ENCODE results near the gene RASGRP1. TPM values are rescaled to one million over a fixed set of nuclear protein-coding genes. Genes with fewer than 3 reads are reported as not detected.

Gene RASGRP1
- total and polyA plus RNA-seq, 10 of the 15 experiments (the other 5 are each of a cell fraction or from before 2014, with no cell fraction given): 5.6 to 234 (median 20.9) TPM

GRCh38 chr15:38522922-38523321 lies 41.7 kb downstream of the RASGRP1 start:
- peak; percentile 31 for FAIRE-seq

GRCh38 chr15:38521316-38521715 lies 43.3 kb downstream of the RASGRP1 start:
- H3K79me2 ChIP-seq (ENCODE audit: control insufficient read depth, insufficient read depth, low read length): no peaks in the 10 kb centered on the region
- ChIA-PET POLR2A (interaction anchor here (0.7 to 1.9 kb wide), 4 partner anchors 11 to 166 kb away, joined by 3 to 8 read pairs (median 4); no protein-coding TSS in a partner anchor), RAD21 (ENCODE audit: unreplicated experiment) (interaction anchor here (1.0 to 3.1 kb wide), 5 partner anchors 43 to 178 kb away, joined by 4 to 15 read pairs (median 6); partner anchors contain the start of gene RASGRP1), SMC1A (ENCODE audit: uncharacterized antibody, unreplicated experiment) (interaction anchor here (0.7 to 5.5 kb wide), 15 partner anchors 10 to 181 kb away, joined by 3 to 31 read pairs (median 6); partner anchors contain the start of gene FAM98B), CTCF (interaction anchor here (0.9 to 7.7 kb wide), 11 partner anchors 10 to 178 kb away, joined by 3 to 41 read pairs (median 5); no protein-coding TSS in a partner anchor)
- no peak overlapping the region for H2AFZ ChIP-seq (ENCODE audit: control insufficient read depth, low read depth, low read length)
- H3K27me3 ChIP-seq (replicated peaks in 1 of 2; ENCODE audit: control insufficient read depth in 2 of 2, insufficient read depth in 2 of 2, low read length in 1 of 2): no peaks in the 10 kb centered on the region
- intact Hi-C loops (cut with micrococcal nuclease; ENCODE audit: unreplicated experiment): no loop called here
- ATAC-seq (no peak), DNase-seq (ENCODE audit: low read depth, low spot score) (no peak), FAIRE-seq (no peak)
- 77% methylated on average over 5 of the region's 5 CpGs for WGBS (ENCODE audit: insufficient coverage, insufficient replicate concordance, low lambda C conversion rate, missing lambda C conversion rate)
- no peaks in the 10 kb centered on the region for H4K20me1 ChIP-seq (ENCODE audit: control insufficient read depth, insufficient read depth)
- H3K4me1 ChIP-seq (ENCODE audit: control insufficient read depth, insufficient read depth, low read length): no peaks in the 10 kb centered on the region
- H3K4me2 ChIP-seq (ENCODE audit: control insufficient read depth, insufficient read depth): no peak overlapping the region
- H3K4me3 ChIP-seq: no peak overlapping the region
- no peak overlapping the region for H3K27ac ChIP-seq (ENCODE audit: control insufficient read depth, insufficient read depth)
- H3K36me3 ChIP-seq (ENCODE audit: control insufficient read depth in 2 of 2, insufficient read depth in 2 of 2, low read length in 1 of 2): peaks cover 6 to 10% of the 10 kb centered on the region in 2 experiments
- no peak overlapping the region for H3K9ac ChIP-seq (ENCODE audit: control insufficient read depth, insufficient read depth, low read length)
- no TSS peak for BruUV-seq (replicated peaks)
- in situ Hi-C loops (cut with MboI): no loop called here
- H3K9me3 ChIP-seq (replicated peaks; ENCODE audit: control insufficient read depth, insufficient read depth, low read length): no peaks in the 10 kb centered on the region
- no peak for TF ChIP-seq ZNF207 (IDR thresholded peaks at IDR 0.05; ENCODE audit: borderline replicate concordance)
- TF ChIP-seq ESRRA (IDR thresholded peaks at IDR 0.05; ENCODE audit: low read length): no peak
- no peak for TF ChIP-seq CHD2 (IDR thresholded peaks at IDR 0.05; ENCODE audit: borderline replicate concordance, low read depth, low read length)
- no peak for TF ChIP-seq LARP7 (IDR thresholded peaks at IDR 0.05)
- no peak for TF ChIP-seq SMARCA5 (IDR thresholded peaks at IDR 0.05)
- TF ChIP-seq SMAD1 (IDR thresholded peaks at IDR 0.05; ENCODE audit: low read depth, partially characterized antibody): no peak
- no peak for TF ChIP-seq CBFB (IDR thresholded peaks at IDR 0.05; ENCODE audit: low read depth)
- no peak for TF ChIP-seq STAT3 (IDR thresholded peaks at IDR 0.05; ENCODE audit: low read depth, low read length)
- TF ChIP-seq CREM (IDR thresholded peaks at IDR 0.05; ENCODE audit: low read depth): no peak
- TF ChIP-seq NFYB (IDR thresholded peaks at IDR 0.05; ENCODE audit: insufficient read depth, low read depth, low read length): no peak

More at GRCh38 chr15:38522922-38523321, 41.7 kb downstream of the RASGRP1 start:
- H3K4me1 ChIP-seq (ENCODE audit: control insufficient read depth, insufficient read depth, low read length): no peaks in the 10 kb centered on the region
- DNase-seq (ENCODE audit: low read depth, low spot score): no peak
- ChIA-PET SMC1A (ENCODE audit: uncharacterized antibody, unreplicated experiment) (interaction anchor here (0.6 to 5.5 kb wide), 12 partner anchors 11 to 179 kb away, joined by 3 to 31 read pairs (median 6); no protein-coding TSS in a partner anchor), RAD21 (ENCODE audit: unreplicated experiment) (interaction anchor here (0.7 to 3.1 kb wide), 7 partner anchors 30 to 172 kb away, joined by 3 to 15 read pairs (median 4); partner anchors contain the start of gene RASGRP1), CTCF (interaction anchor here (0.6 to 7.7 kb wide), 13 partner anchors 8 to 177 kb away, joined by 3 to 41 read pairs (median 4); no protein-coding TSS in a partner anchor), POLR2A (interaction anchor here (0.9 to 2.6 kb wide), 6 partner anchors 10 to 34 kb away, joined by 3 to 8 read pairs (median 5); no protein-coding TSS in a partner anchor)
- H2AFZ ChIP-seq (ENCODE audit: control insufficient read depth, low read depth, low read length): no peak overlapping the region
- H3K36me3 ChIP-seq (ENCODE audit: control insufficient read depth in 2 of 2, insufficient read depth in 2 of 2, low read length in 1 of 2): peaks cover 3 to 7% of the 10 kb centered on the region in 2 experiments
- WGBS (ENCODE audit: insufficient coverage, insufficient replicate concordance, low lambda C conversion rate, missing lambda C conversion rate): 76% methylated on average over 4 of the region's 4 CpGs
- no peak overlapping the region for H3K4me2 ChIP-seq (ENCODE audit: control insufficient read depth, insufficient read depth)
- no peak overlapping the region for H3K4me3 ChIP-seq
- in situ Hi-C loops (cut with MboI) (no loop called here), intact Hi-C loops (cut with micrococcal nuclease; ENCODE audit: unreplicated experiment) (no loop called here)
- H3K79me2 ChIP-seq (ENCODE audit: control insufficient read depth, insufficient read depth, low read length): no peaks in the 10 kb centered on the region
- TF ChIP-seq SMAD1 (IDR thresholded peaks at IDR 0.05; ENCODE audit: low read depth, partially characterized antibody) (no peak), BCL11A (IDR thresholded peaks at IDR 0.05; ENCODE audit: low read depth, low read length) (no peak), RAD51 (IDR thresholded peaks at IDR 0.05) (peak; percentile 19; the same call in 1 of the 2 replicates), POLR2A (IDR thresholded peaks at IDR 0.05; ENCODE audit: low read depth, low read length) (no peak), ZZZ3 (IDR thresholded peaks at IDR 0.05; ENCODE audit: control insufficient read depth, insufficient read length, low read depth) (no peak), BHLHE40 (IDR thresholded peaks at IDR 0.05; ENCODE audit: borderline replicate concordance in 1 of 2, low read depth in 2 of 2, low read length in 1 of 2) (peak; percentile 15 to 59; a peak in 2 of 4 replicates), IKZF1 (conservative IDR thresholded peaks at IDR 0.05) (0 out of 2 replicates have a peak, but pooled peaks have one; percentile 28), IKZF2 (IDR thresholded peaks at IDR 0.05) (peak in 1 of 2 experiments; percentile 22; a peak in 1 of 4 replicates), IRF4 (IDR thresholded peaks at IDR 0.05; ENCODE audit: low read depth, low read length) (peak; percentile 64; the same call in 1 of the 2 replicates), EGR1 (IDR thresholded peaks at IDR 0.05; ENCODE audit: borderline replicate concordance in 1 of 2, low read depth in 2 of 2, low read length in 2 of 2) (no peak), SMARCA5 (IDR thresholded peaks at IDR 0.05) (no peak), POLR2AphosphoS2 (IDR thresholded peaks at IDR 0.05; ENCODE audit: low read depth, low read length) (no peak), CREB1 (IDR thresholded peaks at IDR 0.05; ENCODE audit: low read depth) (no peak), RUNX3 (IDR thresholded peaks at IDR 0.05; ENCODE audit: low read length) (0 out of 2 replicates have a peak, but pooled peaks have one; percentile 21)
- no peaks in the 10 kb centered on the region for H3K9me3 ChIP-seq (replicated peaks; ENCODE audit: control insufficient read depth, insufficient read depth, low read length)
- no TSS peak for BruUV-seq (replicated peaks)
- H3K27me3 ChIP-seq (replicated peaks in 1 of 2; ENCODE audit: control insufficient read depth in 2 of 2, insufficient read depth in 2 of 2, low read length in 1 of 2): no peaks in the 10 kb centered on the region
- H4K20me1 ChIP-seq (ENCODE audit: control insufficient read depth, insufficient read depth): no peaks in the 10 kb centered on the region
- no peak overlapping the region for H3K9ac ChIP-seq (ENCODE audit: control insufficient read depth, insufficient read depth, low read length)
- H3K27ac ChIP-seq (ENCODE audit: control insufficient read depth, insufficient read depth): no peak overlapping the region
- ATAC-seq: peak; percentile 34

All from GM12878 (cell line).